ENCODE measurements around the gene NRAP.

Gene NRAP

GRCh38 chr10:113679463-113680189 lies 15.8 kb upstream of the NRAP start, which contains the start of gene CASP7:
Gene CASP7, plus strand, starts transcription at chr10:113679912. Its CDS starts 17,582 bp downstream, at chr10:113697494.
- TF ChIP-seq CTBP1 (IDR thresholded peaks at IDR 0.05; ENCODE audit: borderline replicate concordance) (no peak), BHLHE40 (IDR thresholded peaks at IDR 0.05; ENCODE audit: borderline replicate concordance) (no peak), TARDBP (IDR thresholded peaks at IDR 0.05) (no peak), ARNT (IDR thresholded peaks at IDR 0.05) (no peak), ELF4 (IDR thresholded peaks at IDR 0.05) (no peak), FOXA1 (IDR thresholded peaks at IDR 0.05) (no peak), FOXK2 (IDR thresholded peaks at IDR 0.05) (no peak), ZNF384 (IDR thresholded peaks at IDR 0.05) (no peak), FOXM1 (IDR thresholded peaks at IDR 0.05; ENCODE audit: borderline replicate concordance) (0 out of 2 replicates have a peak, but pooled peaks have one; percentile 51), LEF1 (IDR thresholded peaks at IDR 0.05; ENCODE audit: borderline replicate concordance) (no peak), PKNOX1 (IDR thresholded peaks at IDR 0.05) (no peak), HDGF (IDR thresholded peaks at IDR 0.05; ENCODE audit: borderline replicate concordance) (no peak), NFRKB (IDR thresholded peaks at IDR 0.05) (no peak), SUZ12 (IDR thresholded peaks at IDR 0.05) (no peak), L3MBTL2 (conservative IDR thresholded peaks at IDR 0.05) (0 out of 2 replicates have a peak, but pooled peaks have one; percentile 3)
- ChIA-PET POLR2A (interaction anchor here (1.2 to 1.5 kb wide), 2 partner anchors 18 to 116 kb away, joined by 3 to 5 read pairs; no protein-coding TSS in a partner anchor), CTCF (interaction anchor here (0.5 to 1.2 kb wide), 12 partner anchors 11 to 713 kb away, joined by 3 to 4 read pairs (median 4); no protein-coding TSS in a partner anchor)
- peak; percentile 90 for DNase-seq (ENCODE audit: extremely low spot score)

DNA sequence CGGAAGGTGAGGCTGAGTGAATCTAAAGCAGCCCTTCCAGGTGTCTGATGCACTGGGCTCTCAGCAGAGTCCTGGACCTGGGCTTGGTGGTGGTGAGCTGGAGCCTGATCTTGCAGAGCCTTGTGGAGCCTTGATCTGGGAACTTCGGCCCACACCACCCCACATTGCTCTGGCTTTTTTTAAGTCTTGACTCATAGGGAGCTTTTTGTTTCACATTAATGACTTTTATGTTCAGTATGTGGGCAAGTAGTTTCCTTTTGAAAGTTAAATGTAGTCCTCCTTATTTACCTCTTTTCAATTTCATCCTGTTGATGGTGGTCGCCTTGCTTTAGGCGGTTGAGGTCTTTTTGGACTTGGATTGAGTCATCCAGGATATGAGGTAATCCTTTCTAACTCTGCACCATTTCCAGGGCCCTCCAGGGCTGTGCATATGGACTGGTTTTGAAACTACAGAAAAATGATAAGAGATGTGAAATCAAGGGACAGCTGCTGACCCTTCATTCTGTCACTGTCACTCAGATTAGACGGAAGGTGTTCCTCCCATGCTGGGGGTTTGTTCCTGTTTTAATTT lies 2.9 kb upstream of the NRAP start:
- CTCF ChIA-PET = interaction anchor here (1.2 kb wide), 1 partner anchor 12 kb away, joined by 3 read pairs; no protein-coding TSS in a partner anchor
- TF ChIP-seq TARDBP (IDR thresholded peaks at IDR 0.05) (no peak), PKNOX1 (IDR thresholded peaks at IDR 0.05) (no peak), HDGF (IDR thresholded peaks at IDR 0.05; ENCODE audit: borderline replicate concordance) (no peak), CTBP1 (IDR thresholded peaks at IDR 0.05; ENCODE audit: borderline replicate concordance) (no peak)
- DNase-seq (ENCODE audit: extremely low spot score) = no peak
- POLR2A ChIA-PET = no interaction called here

GRCh38 chr10:113665806-113666354 lies 2.0 kb upstream of the NRAP start:
- CTCF ChIA-PET = interaction anchor here (1.2 kb wide), 1 partner anchor 13 kb away, joined by 3 read pairs; no protein-coding TSS in a partner anchor
- DNase-seq (ENCODE audit: extremely low spot score) = no peak
- TF ChIP-seq LEF1 (IDR thresholded peaks at IDR 0.05; ENCODE audit: borderline replicate concordance) = no peak
- no peak for TF ChIP-seq FOXM1 (IDR thresholded peaks at IDR 0.05; ENCODE audit: borderline replicate concordance)
- TF ChIP-seq ARNT (IDR thresholded peaks at IDR 0.05) = no peak
- no peak for TF ChIP-seq ELF4 (IDR thresholded peaks at IDR 0.05)
- TF ChIP-seq FOXA1 (IDR thresholded peaks at IDR 0.05) = no peak
- TF ChIP-seq NFRKB (IDR thresholded peaks at IDR 0.05) = no peak
- TF ChIP-seq SP1 (IDR thresholded peaks at IDR 0.05) = no peak
- TF ChIP-seq SUZ12 (IDR thresholded peaks at IDR 0.05) = no peak
- no peak for TF ChIP-seq FOXK2 (IDR thresholded peaks at IDR 0.05)
- no peak for TF ChIP-seq L3MBTL2 (conservative IDR thresholded peaks at IDR 0.05)
- no peak for TF ChIP-seq PKNOX1 (IDR thresholded peaks at IDR 0.05)
- TF ChIP-seq HDGF (IDR thresholded peaks at IDR 0.05; ENCODE audit: borderline replicate concordance) = no peak
- no peak for TF ChIP-seq TARDBP (IDR thresholded peaks at IDR 0.05)
- TF ChIP-seq BHLHE40 (IDR thresholded peaks at IDR 0.05; ENCODE audit: borderline replicate concordance) = no peak
- POLR2A ChIA-PET = no interaction called here

DNA sequence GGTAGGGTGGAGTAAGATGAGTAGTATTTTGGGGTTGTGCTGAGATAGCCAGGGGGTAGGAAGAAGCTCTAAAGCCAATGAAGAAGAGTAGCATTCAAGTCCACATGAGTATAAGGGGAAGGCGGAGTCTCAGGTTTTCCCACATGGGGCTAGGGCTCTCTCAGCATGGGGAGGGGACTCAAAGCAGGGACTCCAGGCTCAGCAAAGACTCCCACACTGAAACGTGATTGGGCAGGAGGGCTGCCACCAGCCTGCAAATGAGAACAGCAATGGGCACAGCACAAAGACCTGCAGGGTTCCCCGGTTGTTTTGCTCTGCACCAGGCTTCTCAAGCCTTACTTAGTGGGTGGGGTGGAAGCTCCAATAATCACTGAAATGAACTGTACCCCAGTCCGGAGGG lies 1.5 kb upstream of the NRAP start:
- CTCF ChIA-PET = no interaction called here
- TF ChIP-seq CTBP1 (IDR thresholded peaks at IDR 0.05; ENCODE audit: borderline replicate concordance) (no peak), ARNT (IDR thresholded peaks at IDR 0.05) (no peak), SP1 (IDR thresholded peaks at IDR 0.05) (no peak), HDGF (IDR thresholded peaks at IDR 0.05; ENCODE audit: borderline replicate concordance) (no peak), PKNOX1 (IDR thresholded peaks at IDR 0.05) (no peak), ZNF384 (IDR thresholded peaks at IDR 0.05) (no peak), SUZ12 (IDR thresholded peaks at IDR 0.05) (no peak), BHLHE40 (IDR thresholded peaks at IDR 0.05; ENCODE audit: borderline replicate concordance) (no peak)
- no peak for DNase-seq (ENCODE audit: extremely low spot score)
- POLR2A ChIA-PET = no interaction called here

DNA sequence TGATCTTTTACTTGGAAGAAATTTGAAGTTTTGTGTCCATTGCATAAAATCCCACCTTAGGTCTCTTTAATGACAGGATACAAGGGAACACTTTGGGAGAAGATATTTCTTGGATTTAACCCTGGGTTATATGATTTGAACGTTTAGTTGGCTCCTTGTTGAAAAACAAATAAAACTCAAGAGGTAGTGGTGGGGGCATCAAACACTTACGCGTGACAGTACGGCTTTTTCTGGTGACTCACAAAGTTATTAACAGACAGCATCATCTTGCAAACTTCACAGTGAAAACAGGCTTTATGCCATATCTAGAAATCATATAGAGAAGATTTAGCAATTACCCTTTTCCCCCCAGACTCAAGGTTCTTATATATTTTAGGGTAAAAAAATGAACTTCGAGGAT lies 699 bp downstream of the NRAP start:
- ChIA-PET CTCF (interaction anchor here (0.6 to 0.7 kb wide), 2 partner anchors 241 to 440 kb away, joined by 3 to 5 read pairs; no protein-coding TSS in a partner anchor), POLR2A (interaction anchor here (0.6 kb wide), 1 partner anchor 744 kb away, joined by 3 read pairs; no protein-coding TSS in a partner anchor)

More for the DNA sequence above, 699 bp downstream of the NRAP start:
- DNase-seq (ENCODE audit: extremely low spot score) = no peak
- TF ChIP-seq SUZ12 (IDR thresholded peaks at IDR 0.05) (no peak), ARNT (IDR thresholded peaks at IDR 0.05) (no peak), FOXA1 (IDR thresholded peaks at IDR 0.05) (no peak), HDGF (IDR thresholded peaks at IDR 0.05; ENCODE audit: borderline replicate concordance) (no peak), FOXM1 (IDR thresholded peaks at IDR 0.05; ENCODE audit: borderline replicate concordance) (no peak), ZNF384 (IDR thresholded peaks at IDR 0.05) (no peak), FOXK2 (IDR thresholded peaks at IDR 0.05) (no peak), TARDBP (IDR thresholded peaks at IDR 0.05) (no peak), ELF4 (IDR thresholded peaks at IDR 0.05) (no peak), CTBP1 (IDR thresholded peaks at IDR 0.05; ENCODE audit: borderline replicate concordance) (no peak), PKNOX1 (IDR thresholded peaks at IDR 0.05) (no peak), SP1 (IDR thresholded peaks at IDR 0.05) (no peak), LEF1 (IDR thresholded peaks at IDR 0.05; ENCODE audit: borderline replicate concordance) (no peak), NFRKB (IDR thresholded peaks at IDR 0.05) (no peak)
